Neural cell (in vitro differentiated cells): Measurements from ENCODE around the gene TCIRG1. TPM values are rescaled to one million over a fixed set of nuclear protein-coding genes. Genes with fewer than 3 reads are reported as not detected.

Experiments used
- H2AFZ ChIP-seq: fragments of 200-600, 300-800 bp; sonication (generic), shearing (Covaris generic); 2 replicates; pipeline ENCODE4 v1.6.0; 2014; ENCODE audit warnings: low read depth, mild to moderate bottlenecking, antibody characterized with exemption, low read length, moderate library complexity
- H3F3A ChIP-seq: fragments of 200-600 bp; shearing (Covaris generic); 2 replicates; pipeline ENCODE4 v1.6.1; 2016; ENCODE audit warnings: mild to moderate bottlenecking, moderate library complexity, mixed read lengths, antibody characterized with exemption, low read length; ENCODE audit not compliant: insufficient read depth, poor library complexity, severe bottlenecking
- H3K27ac ChIP-seq: fragments of 200-600, 300-800 bp; sonication (generic), shearing (Covaris generic); 2 replicates; pipeline ENCODE4 v1.5.1; 2014; ENCODE audit warnings: mild to moderate bottlenecking, low read length, moderate library complexity
- H3K27me3 ChIP-seq: fragments of 300-800, 200-600 bp; sonication (generic), shearing (Covaris generic); 2 replicates; pipeline ENCODE4 v1.6.0; 2014; ENCODE audit warnings: mild to moderate bottlenecking, low read depth, low read length, moderate library complexity; ENCODE audit not compliant: insufficient read depth
- H3K36me3 ChIP-seq: fragments of 300-800, 200-600 bp; sonication (generic), shearing (Covaris generic); 2 replicates; pipeline ENCODE4 v1.5.1; 2014; ENCODE audit warnings: mild to moderate bottlenecking, antibody characterized with exemption, low read length, moderate library complexity; ENCODE audit not compliant: insufficient read depth
- H3K4me2 ChIP-seq: fragments of 300-800, 200-600 bp; sonication (generic), shearing (Covaris generic); 2 replicates; pipeline ENCODE4 v1.6.0; 2014; ENCODE audit warnings: mild to moderate bottlenecking, low read length
- H3K4me3 ChIP-seq: fragments of 300-800, 200-600 bp; sonication (generic), shearing (Covaris generic); 2 replicates; pipeline ENCODE4 v1.5.1; 2014; ENCODE audit warnings: mild to moderate bottlenecking, low read length, moderate library complexity
- H3K79me2 ChIP-seq: fragments of 200-600 bp; shearing (Covaris generic); replicated peaks from 2 replicates; pipeline ENCODE4 v1.6.0; 2014; ENCODE audit warnings: mild to moderate bottlenecking, low read length, moderate library complexity; ENCODE audit not compliant: insufficient read depth
- H3K9ac ChIP-seq: fragments of 300-800, 200-600 bp; sonication (generic), shearing (Covaris generic); 2 replicates; pipeline ENCODE4 v1.6.1; 2016; ENCODE audit warnings: mild to moderate bottlenecking, low read length, mixed read lengths
- H3K9me2 ChIP-seq: fragments of 200-600 bp; shearing (Covaris generic); 2 replicates; pipeline ENCODE4 v1.6.1; 2016; ENCODE audit warnings: mild to moderate bottlenecking, low read length, mixed read lengths; ENCODE audit not compliant: insufficient read depth
- H3K9me3 ChIP-seq: fragments of 200-600, 300-800 bp; sonication (generic), shearing (Covaris generic); 2 replicates; pipeline ENCODE4 v1.6.1; 2016; ENCODE audit warnings: mild to moderate bottlenecking, mixed run types, low read length, moderate library complexity, mixed read lengths
- H4K20me1 ChIP-seq: fragments of 200-600 bp; shearing (Covaris generic); 2 replicates; pipeline ENCODE4 v1.6.1; 2016; ENCODE audit warnings: mild to moderate bottlenecking, mixed run types; ENCODE audit not compliant: insufficient read depth
- EP300 ChIP-seq: fragments of 450-650 bp; conservative IDR thresholded peaks from 2 replicates; pipeline ENCODE4 v1.6.1; 2014; ENCODE audit warnings: antibody characterized with exemption, mild to moderate bottlenecking, moderate library complexity; ENCODE audit not compliant: poor library complexity, severe bottlenecking
- EZH2 ChIP-seq: fragments of 200-600, 300-800 bp; shearing (Covaris generic), sonication (generic); IDR thresholded peaks from 2 replicates; pipeline ENCODE4 v1.6.1; 2014; ENCODE audit warnings: antibody characterized with exemption, low read length, borderline replicate concordance, mild to moderate bottlenecking; ENCODE audit not compliant: insufficient read depth, poor library complexity, severe bottlenecking
- MXI1 ChIP-seq: fragments of 450-650 bp; conservative IDR thresholded peaks from 2 replicates; pipeline ENCODE4 v1.6.1; 2014; ENCODE audit warnings: antibody characterized with exemption, mild to moderate bottlenecking; ENCODE audit not compliant: poor library complexity, severe bottlenecking
- POLR2AphosphoS5 ChIP-seq: IDR thresholded peaks from 2 replicates; pipeline ENCODE4 v1.6.1; 2012
- RAD21 ChIP-seq: fragments of 450-650 bp; conservative IDR thresholded peaks from 2 replicates; pipeline ENCODE4 v1.6.1; 2014; ENCODE audit warnings: antibody characterized with exemption, mild to moderate bottlenecking, moderate library complexity
- SMC3 ChIP-seq: fragments of 450-650 bp; conservative IDR thresholded peaks from 2 replicates; pipeline ENCODE4 v1.6.1; 2014; ENCODE audit warnings: antibody characterized with exemption, mild to moderate bottlenecking, moderate library complexity; ENCODE audit not compliant: poor library complexity
- TAF1 ChIP-seq: IDR thresholded peaks from 2 replicates; pipeline ENCODE4 v1.6.1; 2012; ENCODE audit warnings: low read depth
- polyA plus RNA-seq: library from polyadenylated mRNA; depleted of rRNA; stranded (reverse); fragments of >200 nt; gene quantifications from 2 replicates; pipeline ENCODE4 v1.2.3, GENCODE V29; 2014
- TF ChIP-seq, protein P1 (sequence below): IDR thresholded peaks from 2 replicates; pipeline ENCODE4 v1.6.1; 2012; ENCODE audit warnings: borderline replicate concordance
- TF ChIP-seq, protein P2 (sequence below): fragments of 450-650 bp; IDR thresholded peaks from 2 replicates; pipeline ENCODE4 v1.5.1; 2014; ENCODE audit warnings: antibody characterized with exemption, mild to moderate bottlenecking, moderate library complexity; ENCODE audit not compliant: poor library complexity, severe bottlenecking

TCIRG1 gene
- polyA plus RNA-seq, 1 donor from 2014 or later = 1.8 TPM

DNA sequence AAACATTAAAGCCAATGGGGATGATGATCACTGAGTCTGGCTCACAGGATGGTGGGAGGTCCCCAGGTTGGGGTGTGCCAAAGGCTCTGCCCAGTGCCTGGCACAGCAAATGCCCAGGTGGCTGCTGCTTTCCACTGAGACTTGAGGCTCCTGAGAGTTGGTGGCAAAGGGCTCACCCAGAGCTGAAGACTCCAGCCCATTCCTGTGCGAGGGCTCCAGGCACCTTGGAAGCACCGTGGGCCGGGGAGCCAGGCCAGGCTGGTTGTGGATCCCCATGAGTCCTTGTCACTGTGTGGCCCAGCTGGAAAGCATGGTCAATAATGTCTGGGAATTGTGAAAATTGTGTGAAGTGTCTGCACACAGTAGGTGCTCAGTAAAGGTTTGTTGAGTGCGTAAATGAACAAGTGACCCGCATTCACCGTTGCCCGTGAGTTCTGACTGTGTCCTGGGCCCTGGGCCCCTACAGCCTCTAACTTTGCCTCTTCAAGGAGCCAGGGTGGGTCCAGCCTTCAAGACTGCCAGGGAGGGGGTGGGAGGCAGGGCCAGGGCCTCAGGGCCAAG, 32.1 kb upstream of the TCIRG1 start:
- Histone ChIP-seq H3K27ac (no peak overlapping the region), H3F3A (no peaks in the 10 kb centered on the region), H4K20me1 (no peaks in the 10 kb centered on the region), H3K79me2 (no peaks in the 10 kb centered on the region), H3K9me2 (no peaks in the 10 kb centered on the region), H3K27me3 (peaks cover 32% of the 10 kb centered on the region), H2AFZ (no peak overlapping the region), H3K9ac (no peak overlapping the region), H3K4me3 (no peak overlapping the region), H3K36me3 (no peaks in the 10 kb centered on the region), H3K9me3 (no peaks in the 10 kb centered on the region), H3K4me2 (no peak overlapping the region)
- TF ChIP-seq RAD21 (no peak), TAF1 (no peak), MXI1 (no peak), SMC3 (no peak), EZH2 (no peak), POLR2AphosphoS5 (no peak), EP300 (no peak)
- TF ChIP-seq, protein P1, sequence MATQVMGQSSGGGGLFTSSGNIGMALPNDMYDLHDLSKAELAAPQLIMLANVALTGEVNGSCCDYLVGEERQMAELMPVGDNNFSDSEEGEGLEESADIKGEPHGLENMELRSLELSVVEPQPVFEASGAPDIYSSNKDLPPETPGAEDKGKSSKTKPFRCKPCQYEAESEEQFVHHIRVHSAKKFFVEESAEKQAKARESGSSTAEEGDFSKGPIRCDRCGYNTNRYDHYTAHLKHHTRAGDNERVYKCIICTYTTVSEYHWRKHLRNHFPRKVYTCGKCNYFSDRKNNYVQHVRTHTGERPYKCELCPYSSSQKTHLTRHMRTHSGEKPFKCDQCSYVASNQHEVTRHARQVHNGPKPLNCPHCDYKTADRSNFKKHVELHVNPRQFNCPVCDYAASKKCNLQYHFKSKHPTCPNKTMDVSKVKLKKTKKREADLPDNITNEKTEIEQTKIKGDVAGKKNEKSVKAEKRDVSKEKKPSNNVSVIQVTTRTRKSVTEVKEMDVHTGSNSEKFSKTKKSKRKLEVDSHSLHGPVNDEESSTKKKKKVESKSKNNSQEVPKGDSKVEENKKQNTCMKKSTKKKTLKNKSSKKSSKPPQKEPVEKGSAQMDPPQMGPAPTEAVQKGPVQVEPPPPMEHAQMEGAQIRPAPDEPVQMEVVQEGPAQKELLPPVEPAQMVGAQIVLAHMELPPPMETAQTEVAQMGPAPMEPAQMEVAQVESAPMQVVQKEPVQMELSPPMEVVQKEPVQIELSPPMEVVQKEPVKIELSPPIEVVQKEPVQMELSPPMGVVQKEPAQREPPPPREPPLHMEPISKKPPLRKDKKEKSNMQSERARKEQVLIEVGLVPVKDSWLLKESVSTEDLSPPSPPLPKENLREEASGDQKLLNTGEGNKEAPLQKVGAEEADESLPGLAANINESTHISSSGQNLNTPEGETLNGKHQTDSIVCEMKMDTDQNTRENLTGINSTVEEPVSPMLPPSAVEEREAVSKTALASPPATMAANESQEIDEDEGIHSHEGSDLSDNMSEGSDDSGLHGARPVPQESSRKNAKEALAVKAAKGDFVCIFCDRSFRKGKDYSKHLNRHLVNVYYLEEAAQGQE = no peak
- TF ChIP-seq, protein P2, sequence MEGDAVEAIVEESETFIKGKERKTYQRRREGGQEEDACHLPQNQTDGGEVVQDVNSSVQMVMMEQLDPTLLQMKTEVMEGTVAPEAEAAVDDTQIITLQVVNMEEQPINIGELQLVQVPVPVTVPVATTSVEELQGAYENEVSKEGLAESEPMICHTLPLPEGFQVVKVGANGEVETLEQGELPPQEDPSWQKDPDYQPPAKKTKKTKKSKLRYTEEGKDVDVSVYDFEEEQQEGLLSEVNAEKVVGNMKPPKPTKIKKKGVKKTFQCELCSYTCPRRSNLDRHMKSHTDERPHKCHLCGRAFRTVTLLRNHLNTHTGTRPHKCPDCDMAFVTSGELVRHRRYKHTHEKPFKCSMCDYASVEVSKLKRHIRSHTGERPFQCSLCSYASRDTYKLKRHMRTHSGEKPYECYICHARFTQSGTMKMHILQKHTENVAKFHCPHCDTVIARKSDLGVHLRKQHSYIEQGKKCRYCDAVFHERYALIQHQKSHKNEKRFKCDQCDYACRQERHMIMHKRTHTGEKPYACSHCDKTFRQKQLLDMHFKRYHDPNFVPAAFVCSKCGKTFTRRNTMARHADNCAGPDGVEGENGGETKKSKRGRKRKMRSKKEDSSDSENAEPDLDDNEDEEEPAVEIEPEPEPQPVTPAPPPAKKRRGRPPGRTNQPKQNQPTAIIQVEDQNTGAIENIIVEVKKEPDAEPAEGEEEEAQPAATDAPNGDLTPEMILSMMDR = no peak

DNA sequence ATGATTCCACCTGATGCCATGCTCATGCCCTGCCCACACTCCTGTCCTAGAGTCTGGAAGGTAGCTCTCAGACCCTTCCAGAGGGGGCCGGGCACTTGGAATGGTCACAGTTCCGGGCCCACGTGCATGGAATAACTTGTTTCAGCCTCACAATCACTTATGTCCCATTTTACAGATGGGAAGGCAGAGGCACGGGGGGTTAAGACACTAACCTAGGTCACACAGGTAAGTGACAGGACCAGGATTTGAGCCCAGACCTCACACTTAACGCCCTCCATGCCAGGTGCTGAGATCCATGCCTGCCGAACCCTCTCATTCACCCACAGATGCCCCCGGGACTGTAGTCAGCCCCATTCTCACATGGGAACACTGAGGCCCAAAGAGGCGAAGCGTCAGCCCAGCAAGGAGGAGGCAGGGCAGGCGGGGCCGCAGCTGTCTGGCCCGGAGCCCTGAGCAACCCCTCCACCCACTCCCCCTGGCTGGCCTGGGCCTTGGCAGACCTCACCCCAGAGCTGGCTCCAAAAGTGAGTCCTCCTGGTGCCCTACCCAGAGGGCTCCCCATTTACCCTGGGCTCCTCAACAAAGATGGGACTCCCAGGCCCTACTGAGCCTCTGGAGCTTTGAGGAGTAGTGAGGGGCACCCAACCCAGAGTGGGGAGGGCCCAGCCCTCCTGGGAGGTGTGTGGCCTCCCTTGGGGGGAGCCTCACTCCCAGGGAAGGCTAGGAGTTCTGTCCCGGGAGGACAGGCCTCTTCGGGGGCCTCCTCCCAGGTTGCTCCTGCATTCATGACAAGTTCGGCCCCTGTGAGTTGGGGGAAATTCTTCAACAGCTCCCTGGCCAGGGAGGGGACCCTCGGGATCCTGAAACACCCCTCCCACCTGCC, 31.1 kb upstream of the TCIRG1 start:
- Histone ChIP-seq H3K36me3 (no peaks in the 10 kb centered on the region), H2AFZ (no peak overlapping the region), H3K79me2 (no peaks in the 10 kb centered on the region), H3K27me3 (peaks cover 25% of the 10 kb centered on the region), H3K9me2 (no peaks in the 10 kb centered on the region), H3K9ac (no peak overlapping the region), H3K4me3 (no peak overlapping the region), H3K27ac (no peak overlapping the region), H4K20me1 (no peaks in the 10 kb centered on the region), H3K9me3 (no peaks in the 10 kb centered on the region), H3F3A (no peaks in the 10 kb centered on the region), H3K4me2 (no peak overlapping the region)
- no peak for TF ChIP-seq RAD21
